Calu3 (cell line): ENCODE data around the gene CCDC88A. TPM values are rescaled to one million over a fixed set of nuclear protein-coding genes. Genes with fewer than 3 reads are reported as not detected.

Experiments used
- BruUV-seq: library from RNA; stranded (reverse); fragments of 400-500 nt; replicated peaks from 2 replicates; lab custom pipeline; 2021; lab: Mats Ljungman, UMichigan
- CTCF ChIA-PET: fragments of 300-600 bp; sonication (Branson Sonifier 250); formaldehyde crosslinking; loops from one replicate; lab custom pipeline; 2022; ENCODE audit warnings: antibody characterized with exemption; lab: Charles Lee
- DNase-seq: peaks from one replicate; pipeline ENCODE4 v3.0.0; 2022
- H3K27ac Mint-ChIP-seq: one replicate; pipeline ENCODE4 v1.8.0; 2022; ENCODE audit warnings: mixed read lengths; ENCODE audit not compliant: unreplicated experiment
- H3K27me3 Mint-ChIP-seq: one replicate; pipeline ENCODE4 v1.8.0; 2022; ENCODE audit warnings: mixed read lengths; ENCODE audit not compliant: unreplicated experiment
- H3K36me3 Mint-ChIP-seq: one replicate; pipeline ENCODE4 v1.8.0; 2022; ENCODE audit warnings: mild to moderate bottlenecking, moderate library complexity, mixed read lengths; ENCODE audit not compliant: insufficient read depth, unreplicated experiment
- H3K4me1 Mint-ChIP-seq: one replicate; pipeline ENCODE4 v1.8.0; 2022; ENCODE audit warnings: mild to moderate bottlenecking, low read depth, mixed read lengths; ENCODE audit not compliant: unreplicated experiment
- H3K4me3 Mint-ChIP-seq: one replicate; pipeline ENCODE4 v1.8.0; 2022; ENCODE audit warnings: mild to moderate bottlenecking, low read depth, moderate library complexity, mixed read lengths; ENCODE audit not compliant: unreplicated experiment
- H3K9me3 Mint-ChIP-seq: one replicate; pipeline ENCODE4 v1.8.0; 2022; ENCODE audit warnings: low read depth, mixed read lengths; ENCODE audit not compliant: unreplicated experiment
- intact Hi-C: fragments of 100-400 bp; cut with micrococcal nuclease; formaldehyde crosslinking; loops from one replicate; pipeline ENCODE4 v1.10.0; 2022; ENCODE audit not compliant: unreplicated experiment
- total RNA-seq: library from RNA; stranded (reverse); gene quantifications from 2 replicates; pipeline ENCODE4 v1.2.3, GENCODE V29; 2022
- TF ChIP-seq, protein P1 (sequence below): fragments of 200-600 bp; IDR thresholded peaks from one replicate; pipeline ENCODE4 v1.8.0; 2022; ENCODE audit warnings: antibody characterized with exemption; ENCODE audit not compliant: unreplicated experiment

The CCDC88A gene
- total RNA-seq, 1 experiment from 2014 or later: 49.7 TPM

DNA sequence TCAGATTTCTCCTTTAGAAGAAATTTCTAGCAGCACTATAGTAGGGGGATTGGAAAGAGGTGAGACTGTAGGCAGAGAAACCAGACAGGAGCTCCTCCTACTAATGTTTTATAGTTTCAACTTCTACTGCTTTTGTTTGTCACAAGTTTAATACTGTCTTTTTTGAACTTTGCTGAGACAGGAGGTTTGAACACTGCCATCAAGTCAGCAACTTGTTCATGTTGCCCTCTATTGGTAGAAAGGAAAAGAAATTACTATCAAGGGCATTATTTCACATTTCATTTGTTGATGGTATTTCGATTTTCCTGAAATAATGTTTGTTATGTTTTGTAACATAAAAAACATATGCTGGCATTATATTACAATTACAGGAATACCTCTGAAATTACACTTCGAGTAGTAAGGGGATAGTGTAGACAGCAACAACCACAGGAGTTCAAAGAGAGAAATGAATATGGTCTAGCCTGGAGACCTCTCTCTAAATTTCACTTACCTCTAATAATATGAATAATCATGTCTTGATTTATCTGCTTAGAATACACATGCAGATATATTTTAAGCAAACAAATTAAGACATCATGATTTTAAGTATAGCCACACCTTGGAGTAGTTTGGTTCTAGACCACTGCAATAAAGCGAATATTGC lies 12.4 kb upstream of the CCDC88A start:
- intact Hi-C loops: loop anchor here (5.0 to 10.0 kb wide), 2 partner anchors 150 to 197 kb away; partner anchors contain the start of genes CLHC1 and RPS27A
- DNase-seq: no peak
- CTCF ChIA-PET: interaction anchor here (0.6 kb wide), 1 partner anchor 532 kb away, joined by 3 read pairs; no protein-coding TSS in a partner anchor
- H3K27ac Mint-ChIP-seq: no peak overlapping the region
- H3K36me3 Mint-ChIP-seq: no peaks in the 10 kb centered on the region
- H3K4me1 Mint-ChIP-seq: peaks cover 8% of the 10 kb centered on the region
- no peaks in the 10 kb centered on the region for H3K27me3 Mint-ChIP-seq
- H3K9me3 Mint-ChIP-seq: no peaks in the 10 kb centered on the region
- TF ChIP-seq, protein P1, sequence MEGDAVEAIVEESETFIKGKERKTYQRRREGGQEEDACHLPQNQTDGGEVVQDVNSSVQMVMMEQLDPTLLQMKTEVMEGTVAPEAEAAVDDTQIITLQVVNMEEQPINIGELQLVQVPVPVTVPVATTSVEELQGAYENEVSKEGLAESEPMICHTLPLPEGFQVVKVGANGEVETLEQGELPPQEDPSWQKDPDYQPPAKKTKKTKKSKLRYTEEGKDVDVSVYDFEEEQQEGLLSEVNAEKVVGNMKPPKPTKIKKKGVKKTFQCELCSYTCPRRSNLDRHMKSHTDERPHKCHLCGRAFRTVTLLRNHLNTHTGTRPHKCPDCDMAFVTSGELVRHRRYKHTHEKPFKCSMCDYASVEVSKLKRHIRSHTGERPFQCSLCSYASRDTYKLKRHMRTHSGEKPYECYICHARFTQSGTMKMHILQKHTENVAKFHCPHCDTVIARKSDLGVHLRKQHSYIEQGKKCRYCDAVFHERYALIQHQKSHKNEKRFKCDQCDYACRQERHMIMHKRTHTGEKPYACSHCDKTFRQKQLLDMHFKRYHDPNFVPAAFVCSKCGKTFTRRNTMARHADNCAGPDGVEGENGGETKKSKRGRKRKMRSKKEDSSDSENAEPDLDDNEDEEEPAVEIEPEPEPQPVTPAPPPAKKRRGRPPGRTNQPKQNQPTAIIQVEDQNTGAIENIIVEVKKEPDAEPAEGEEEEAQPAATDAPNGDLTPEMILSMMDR: peak; percentile 25
- no TSS peak for BruUV-seq
- no peak overlapping the region for H3K4me3 Mint-ChIP-seq

DNA sequence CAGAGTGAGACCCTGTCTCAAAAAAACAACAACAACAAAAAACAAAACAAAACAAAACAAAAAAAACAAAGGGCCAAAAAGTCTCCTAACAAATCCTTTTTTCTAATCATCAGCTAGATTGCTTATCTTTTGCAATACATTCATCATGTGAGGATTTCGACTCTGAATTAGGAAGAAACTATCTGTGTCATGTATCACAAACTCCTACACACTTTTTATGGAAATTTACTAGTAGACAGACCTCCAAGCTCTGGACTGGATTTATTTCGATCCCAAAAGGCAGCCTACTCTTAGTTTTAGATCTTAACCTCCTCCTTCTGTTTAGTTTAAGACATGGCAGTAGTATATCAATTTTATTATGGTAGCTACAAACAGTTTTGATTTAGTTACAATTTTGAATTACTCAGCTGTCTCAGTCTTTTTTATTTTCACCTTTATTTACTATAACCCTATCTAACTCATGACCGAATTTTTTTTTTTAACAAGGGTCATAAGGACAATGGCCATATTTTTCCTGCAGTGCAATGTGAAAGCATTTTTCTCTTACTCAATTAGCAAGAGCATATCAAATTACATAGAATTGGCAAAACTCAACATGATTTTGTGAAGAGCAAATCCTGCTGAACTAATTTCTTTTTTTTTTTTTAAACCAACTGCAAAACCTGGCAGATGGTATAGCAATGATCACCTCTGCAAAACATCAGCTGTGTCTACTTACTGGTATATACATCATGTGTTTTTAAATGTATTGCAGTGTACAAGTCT lies 10.7 kb upstream of the CCDC88A start:
- no peak overlapping the region for H3K27ac Mint-ChIP-seq
- no TSS peak for BruUV-seq
- DNase-seq: no peak
- H3K9me3 Mint-ChIP-seq: no peaks in the 10 kb centered on the region
- CTCF ChIA-PET: interaction anchor here (0.6 kb wide), 1 partner anchor 246 kb away, joined by 4 read pairs; no protein-coding TSS in a partner anchor
- intact Hi-C loops: loop anchor here (5.0 to 10.0 kb wide), 2 partner anchors 148 to 196 kb away; partner anchors contain the start of genes CLHC1 and RPS27A
- peaks cover 17% of the 10 kb centered on the region for H3K4me1 Mint-ChIP-seq
- no peak overlapping the region for H3K4me3 Mint-ChIP-seq
- TF ChIP-seq, protein P1: no peak
- H3K36me3 Mint-ChIP-seq: peaks cover 2% of the 10 kb centered on the region
- H3K27me3 Mint-ChIP-seq: no peaks in the 10 kb centered on the region

DNA sequence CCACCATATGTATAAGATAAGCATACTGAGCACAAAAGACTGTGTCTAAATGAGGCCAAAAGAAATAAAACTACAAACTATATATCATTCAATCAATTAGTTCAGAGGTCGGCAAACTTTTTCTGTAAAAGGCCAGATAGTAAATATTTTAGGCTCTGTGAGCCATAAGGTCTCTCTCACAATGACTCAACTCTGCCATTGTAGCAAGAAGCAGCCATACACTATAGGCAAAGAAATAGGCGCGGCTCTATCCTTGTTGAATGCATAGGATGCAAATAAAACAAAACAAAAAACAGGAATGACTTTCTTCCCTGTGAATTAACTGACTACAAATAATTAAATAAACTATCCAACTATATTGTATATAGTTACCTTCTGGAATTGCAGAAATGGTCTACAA lies 8.6 kb upstream of the CCDC88A start:
- TF ChIP-seq, protein P1: no peak
- Mint-ChIP-seq H3K4me3 (no peak overlapping the region), H3K36me3 (peaks cover 5% of the 10 kb centered on the region), H3K27ac (no peak overlapping the region), H3K4me1 (peaks cover 36% of the 10 kb centered on the region), H3K27me3 (no peaks in the 10 kb centered on the region), H3K9me3 (no peaks in the 10 kb centered on the region)
- intact Hi-C loops: no loop called here
- DNase-seq: no peak
- CTCF ChIA-PET: no interaction called here
- no TSS peak for BruUV-seq

DNA sequence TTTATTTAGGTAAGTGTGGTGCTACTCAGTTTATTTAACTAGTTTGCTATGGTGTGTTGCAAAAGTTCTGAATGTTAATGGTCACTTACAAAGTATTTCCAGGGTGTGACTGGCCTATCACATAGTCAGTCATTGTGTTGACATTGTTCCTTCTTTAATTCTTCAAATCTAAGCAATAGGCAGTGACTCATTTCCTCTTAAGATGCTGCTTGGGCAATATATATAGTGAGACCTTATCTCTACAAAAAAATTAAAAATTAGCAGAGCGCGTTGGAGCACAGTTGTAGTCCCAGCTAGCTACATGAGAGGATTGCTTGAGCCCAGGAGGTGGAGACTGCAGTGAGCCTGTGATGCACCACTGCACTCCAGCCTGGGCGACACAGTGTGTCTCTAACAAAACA lies 5.8 kb upstream of the CCDC88A start:
- no peaks in the 10 kb centered on the region for H3K27me3 Mint-ChIP-seq
- intact Hi-C loops: loop anchor here (1.0 kb wide), 1 partner anchor 86 kb away; no protein-coding TSS in a partner anchor
- H3K4me3 Mint-ChIP-seq: peak overlapping the region; percentile 45
- TF ChIP-seq, protein P1: no peak
- H3K36me3 Mint-ChIP-seq: peaks cover 7% of the 10 kb centered on the region
- peak; percentile 58 for DNase-seq
- H3K4me1 Mint-ChIP-seq: peaks cover 45% of the 10 kb centered on the region
- H3K27ac Mint-ChIP-seq: peak overlapping the region; percentile 87
- no peaks in the 10 kb centered on the region for H3K9me3 Mint-ChIP-seq
- CTCF ChIA-PET: no interaction called here
- no TSS peak for BruUV-seq
